SIG-M5 treated with dmso at 0.1 percent for 504 hours (cell line): ENCODE results near the gene CLEC16A.

Experiments used
- DNase-seq: peaks from one replicate; lab custom pipeline; 2025; ENCODE audit not compliant: unreplicated experiment; lab: John Stamatoyannopoulos, UW

The CLEC16A gene

GRCh38 chr16:11111856-11112634, 167.7 kb downstream of the CLEC16A start:
- DNase-seq = no peak

GRCh38 chr16:11112723-11113348, 168.5 kb downstream of the CLEC16A start:
- DNase-seq = no peak

GRCh38 chr16:11114366-11115164, 170.2 kb downstream of the CLEC16A start:
- DNase-seq = peak; percentile 91

GRCh38 chr16:11117576-11118211, 173.3 kb downstream of the CLEC16A start:
- no peak for DNase-seq

GRCh38 chr16:11118479-11118878, 174.1 kb downstream of the CLEC16A start:
- DNase-seq = no peak

- no peak for DNase-seq
These were observed 176.8 kb downstream of the CLEC16A start for GRCh38 chr16:11121083-11121608.

- DNase-seq = no peak
These were observed 177.7 kb downstream of the CLEC16A start for GRCh38 chr16:11121914-11122692.

- DNase-seq = no peak
These were observed 179.3 kb downstream of the CLEC16A start for GRCh38 chr16:11123666-11124065.

GRCh38 chr16:11125936-11126335, 181.6 kb downstream of the CLEC16A start:
- DNase-seq = no peak

GRCh38 chr16:11126399-11127054, 182.2 kb downstream of the CLEC16A start:
- no peak for DNase-seq

- no peak for DNase-seq
These were observed 183.3 kb downstream of the CLEC16A start for GRCh38 chr16:11127610-11128195.

GRCh38 chr16:11128211-11129141, 184.1 kb downstream of the CLEC16A start:
- peak; percentile 19 for DNase-seq

GRCh38 chr16:11129378-11129781, 185.0 kb downstream of the CLEC16A start:
- no peak for DNase-seq

- no peak for DNase-seq
These were observed 186.8 kb downstream of the CLEC16A start for GRCh38 chr16:11130978-11131665.

GRCh38 chr16:11131706-11132105, 187.3 kb downstream of the CLEC16A start:
- no peak for DNase-seq

- DNase-seq = peak; percentile 36
These were observed 189.1 kb downstream of the CLEC16A start for GRCh38 chr16:11133344-11133943.

- no peak for DNase-seq
These were observed 190.5 kb downstream of the CLEC16A start for GRCh38 chr16:11134722-11135463.
